KG1 (cell line): Measurements from ENCODE around the gene KLHDC8A.
A peak's percentile ranks its signal among the peaks of the same experiment; 100 is the strongest.
"Not testable (repeated sequence)": the region's sequence is repeated elsewhere in the genome, so short reads cannot be mapped to it uniquely, and the experiment has no call there.

Source experiments
- DNase-seq: peaks from one replicate; lab custom pipeline; 2025; lab: John Stamatoyannopoulos, UW

The KLHDC8A gene

GRCh38 chr1:205356440-205357139, at the start of gene KLHDC8A:
KLHDC8A (minus strand) TSS chr1:205356922; CDS start chr1:205343604, 13,318 bp downstream.
- no peak for DNase-seq

- not testable (repeated sequence) for DNase-seq
Measured at GRCh38 chr1:205406252-205406651, 49.5 kb upstream of the KLHDC8A start.

GRCh38 chr1:205404484-205404883, 47.8 kb upstream of the KLHDC8A start:
- DNase-seq = not testable (repeated sequence)

GRCh38 chr1:205398586-205398985, 41.9 kb upstream of the KLHDC8A start:
- DNase-seq = no peak

- DNase-seq = peak; percentile 17
Measured at GRCh38 chr1:205396967-205397616, 40.4 kb upstream of the KLHDC8A start.

- no peak for DNase-seq
Measured at GRCh38 chr1:205395616-205396015, 38.9 kb upstream of the KLHDC8A start.

- DNase-seq = no peak
Measured at GRCh38 chr1:205392650-205393049, 35.9 kb upstream of the KLHDC8A start.

GRCh38 chr1:205391386-205391785, 34.7 kb upstream of the KLHDC8A start:
- DNase-seq = no peak

GRCh38 chr1:205387845-205388244, 31.1 kb upstream of the KLHDC8A start:
- no peak for DNase-seq

- not testable (repeated sequence) for DNase-seq
Measured at GRCh38 chr1:205382990-205383389, 26.3 kb upstream of the KLHDC8A start.

- no peak for DNase-seq
Measured at GRCh38 chr1:205382561-205382960, 25.8 kb upstream of the KLHDC8A start.

GRCh38 chr1:205381305-205381704, 24.6 kb upstream of the KLHDC8A start:
- DNase-seq = no peak

- DNase-seq = no peak
Measured at GRCh38 chr1:205380882-205381281, 24.2 kb upstream of the KLHDC8A start.

GRCh38 chr1:205379056-205379455, 22.3 kb upstream of the KLHDC8A start:
- DNase-seq = no peak

GRCh38 chr1:205377355-205377754, 20.6 kb upstream of the KLHDC8A start:
- DNase-seq = no peak

- no peak for DNase-seq
Measured at GRCh38 chr1:205376739-205377138, 20.0 kb upstream of the KLHDC8A start.

- DNase-seq = no peak
Measured at GRCh38 chr1:205375835-205376545, 19.3 kb upstream of the KLHDC8A start.

- DNase-seq = no peak
Measured at GRCh38 chr1:205374210-205375078, 17.7 kb upstream of the KLHDC8A start.

- no peak for DNase-seq
Measured at GRCh38 chr1:205373798-205374175, 17.1 kb upstream of the KLHDC8A start.

- DNase-seq = no peak
Measured at GRCh38 chr1:205373022-205373797, 16.5 kb upstream of the KLHDC8A start.
